PC-3 (cell line): Measurements from ENCODE around the gene ACTG1. TPM values are rescaled to one million over a fixed set of nuclear protein-coding genes. Genes with fewer than 3 reads are reported as not detected.

ENCODE experiments used
- ATAC-seq: fragments of 200-7000 bp; cut with Tn5 transposase; 2 replicates; pipeline ENCODE4 v1.9.1; 2020; ENCODE audit warnings: mild to moderate bottlenecking, moderate library complexity
- BruUV-seq: library from RNA; stranded (reverse); fragments of 400-500 nt; replicated peaks from 2 replicates; lab custom pipeline; 2021; lab: Mats Ljungman, UMichigan
- CTCF ChIA-PET: fragments of 300-600 bp; sonication (Branson Sonifier 250); formaldehyde crosslinking; loops from one replicate; lab custom pipeline; 2022; ENCODE audit warnings: antibody characterized with exemption; lab: Charles Lee
- POLR2A ChIA-PET: fragments of 300-600 bp; sonication (Branson Sonifier 250); formaldehyde crosslinking; loops from one replicate; lab custom pipeline; 2022; ENCODE audit warnings: antibody characterized with exemption; ENCODE audit not compliant: unreplicated experiment; lab: Charles Lee
- DNase-seq: peaks from one replicate; pipeline ENCODE4 v3.0.0-alpha.2; 2015
- H2AFZ ChIP-seq: fragments of 300-600 bp; sonication (generic); 2 replicates; pipeline ENCODE4 v1.6.0; 2016; ENCODE audit warnings: antibody characterized with exemption, low read length
- H3F3A ChIP-seq: fragments of 300-600 bp; sonication (generic); one replicate; pipeline ENCODE4 v1.6.0; 2017; ENCODE audit warnings: antibody characterized with exemption, low read length, control low read depth, mild to moderate bottlenecking; ENCODE audit not compliant: unreplicated experiment
- H3K27ac ChIP-seq: fragments of 300-600 bp; sonication (generic); 2 replicates; pipeline ENCODE4 v1.5.1; 2016; ENCODE audit warnings: mild to moderate bottlenecking, low read length
- H3K27me3 ChIP-seq: fragments of 300-600 bp; sonication (generic); 2 replicates; pipeline ENCODE4 v1.6.1; 2016; ENCODE audit warnings: low read length, mixed read lengths
- H3K36me3 ChIP-seq: fragments of 300-600 bp; sonication (generic); 2 replicates; pipeline ENCODE4 v1.6.1; 2016; ENCODE audit warnings: low read depth, mixed run types, low read length, mixed read lengths
- H3K4me1 ChIP-seq: fragments of 300-600 bp; sonication (generic); 2 replicates; pipeline ENCODE4 v1.5.1; 2016; ENCODE audit warnings: low read length; ENCODE audit not compliant: insufficient read depth
- H3K4me2 ChIP-seq: fragments of 300-600 bp; sonication (generic); 2 replicates; pipeline ENCODE4 v1.6.0; 2016; ENCODE audit warnings: low read length
- H3K4me3 ChIP-seq: fragments of 300-600 bp; sonication (generic); 2 replicates; pipeline ENCODE4 v1.5.1; 2016; ENCODE audit warnings: mild to moderate bottlenecking, low read length, mixed read lengths
- H3K79me2 ChIP-seq: fragments of 300-600 bp; sonication (generic); 2 replicates; pipeline ENCODE4 v1.6.1; 2017; ENCODE audit warnings: low read length, mixed read lengths
- H3K9ac ChIP-seq: fragments of 300-600 bp; sonication (generic); 2 replicates; pipeline ENCODE4 v1.6.0; 2016; ENCODE audit warnings: mild to moderate bottlenecking, low read length
- H3K9me2 ChIP-seq: fragments of 300-600 bp; sonication (generic); replicated peaks from 2 replicates; pipeline ENCODE4 v1.6.1; 2016; ENCODE audit warnings: mixed run types, low read length, mixed read lengths
- H3K9me3 ChIP-seq: fragments of 300-600 bp; sonication (generic); 2 replicates; pipeline ENCODE4 v1.6.1; 2016; ENCODE audit warnings: low read length, mixed read lengths
- H4K20me1 ChIP-seq: fragments of 300-600 bp; sonication (generic); 2 replicates; pipeline ENCODE4 v1.6.1; 2016; ENCODE audit warnings: low read length, mixed read lengths
- CTCF ChIP-seq: fragments of 300-600 bp; sonication (generic); conservative IDR thresholded peaks from 2 replicates; pipeline ENCODE4 v1.5.1; 2017; ENCODE audit warnings: antibody characterized with exemption, low read depth, mild to moderate bottlenecking, low read length
- EZH2 ChIP-seq: fragments of 300-600 bp; sonication (generic); IDR thresholded peaks from one replicate; pipeline ENCODE4 v1.6.1; 2017; ENCODE audit warnings: antibody characterized with exemption, mild to moderate bottlenecking, low read length; ENCODE audit not compliant: unreplicated experiment
- EZH2phosphoT487 ChIP-seq: fragments of 300-600 bp; sonication (generic); IDR thresholded peaks from 2 replicates; pipeline ENCODE4 v1.6.1; 2018; ENCODE audit warnings: mild to moderate bottlenecking, antibody characterized with exemption, low read length, borderline replicate concordance
- intact Hi-C: fragments of 100-400 bp; cut with micrococcal nuclease; formaldehyde crosslinking; loops from 2 replicates; pipeline ENCODE4 v1.9.0; 2023
- total RNA-seq: library from RNA; depleted of rRNA; stranded (reverse); fragments of >200 nt; gene quantifications from 2 replicates; pipeline ENCODE4 v1.2.3, GENCODE V29; 2014

ACTG1 gene
- total RNA-seq, 1 experiment from 2014 or later: 4,503 TPM

- ATAC-seq (no peak), DNase-seq (peak; percentile 20)
- ChIA-PET CTCF (no interaction called here), POLR2A (interaction anchor here (0.5 to 0.6 kb wide), 2 partner anchors 217 to 352 kb away, joined by 3 to 11 read pairs; no protein-coding TSS in a partner anchor)
- TF ChIP-seq EZH2phosphoT487: no peak
- TF ChIP-seq CTCF: no peak
- TF ChIP-seq EZH2: no peak
- peaks cover 22% of the 10 kb centered on the region for H3F3A ChIP-seq
- H3K79me2 ChIP-seq: peaks cover 62% of the 10 kb centered on the region
- peak overlapping the region; percentile 99 for H3K4me3 ChIP-seq
- H3K4me1 ChIP-seq: peaks cover 26% of the 10 kb centered on the region
- no peaks in the 10 kb centered on the region for H3K9me2 ChIP-seq
- peaks cover 39% of the 10 kb centered on the region for H4K20me1 ChIP-seq
- BruUV-seq: no TSS peak
- no peaks in the 10 kb centered on the region for H3K27me3 ChIP-seq
- H3K9me3 ChIP-seq: no peaks in the 10 kb centered on the region
- H2AFZ ChIP-seq: no peak overlapping the region
- H3K36me3 ChIP-seq: peaks cover 29% of the 10 kb centered on the region
- peak overlapping the region; percentile 88 for H3K4me2 ChIP-seq
- no peak overlapping the region for H3K27ac ChIP-seq
- intact Hi-C loops: loop anchor here (10.0 kb wide), 1 partner anchor 116 kb away; the partner anchor contains the start of gene BAHCC1
- peak overlapping the region; percentile 91 for H3K9ac ChIP-seq
Measured at GRCh38 chr17:81510785-81511553, 1.6 kb downstream of the ACTG1 start.

- Histone ChIP-seq H3F3A (peaks cover 22% of the 10 kb centered on the region), H3K79me2 (peaks cover 54% of the 10 kb centered on the region), H3K4me2 (peak overlapping the region; percentile 88), H2AFZ (no peak overlapping the region), H3K4me3 (peak overlapping the region; percentile 99), H4K20me1 (peaks cover 39% of the 10 kb centered on the region), H3K4me1 (peaks cover 20% of the 10 kb centered on the region), H3K9me2 (no peaks in the 10 kb centered on the region), H3K9me3 (no peaks in the 10 kb centered on the region), H3K27me3 (no peaks in the 10 kb centered on the region), H3K27ac (no peak overlapping the region), H3K9ac (peak overlapping the region; percentile 91), H3K36me3 (peaks cover 29% of the 10 kb centered on the region)
- no peak for TF ChIP-seq EZH2
- no peak for TF ChIP-seq EZH2phosphoT487
- TF ChIP-seq CTCF: no peak
- CTCF ChIA-PET: no interaction called here
- intact Hi-C loops: loop anchor here (10.0 kb wide), 1 partner anchor 115 kb away; the partner anchor contains the start of gene BAHCC1
- no peak for ATAC-seq
- POLR2A ChIA-PET: interaction anchor here (0.6 kb wide), 1 partner anchor 202 kb away, joined by 4 read pairs; the partner anchor contains the start of gene SLC25A10
- no peak for DNase-seq
- no TSS peak for BruUV-seq
Measured at GRCh38 chr17:81509972-81510784, 2.4 kb downstream of the ACTG1 start.
